NCI-H1092 (cell line): Measurements from ENCODE around the gene FHIT.

Experiments
- DNase-seq: peaks from one replicate; lab custom pipeline; 2025; lab: John Stamatoyannopoulos, UW

Gene FHIT

GRCh38 chr3:59877263-59878037 is 1373.8 kb downstream of the FHIT start:
- no peak for DNase-seq

- no peak for DNase-seq
These were observed 1374.7 kb downstream of the FHIT start for GRCh38 chr3:59876533-59877062.

DNA sequence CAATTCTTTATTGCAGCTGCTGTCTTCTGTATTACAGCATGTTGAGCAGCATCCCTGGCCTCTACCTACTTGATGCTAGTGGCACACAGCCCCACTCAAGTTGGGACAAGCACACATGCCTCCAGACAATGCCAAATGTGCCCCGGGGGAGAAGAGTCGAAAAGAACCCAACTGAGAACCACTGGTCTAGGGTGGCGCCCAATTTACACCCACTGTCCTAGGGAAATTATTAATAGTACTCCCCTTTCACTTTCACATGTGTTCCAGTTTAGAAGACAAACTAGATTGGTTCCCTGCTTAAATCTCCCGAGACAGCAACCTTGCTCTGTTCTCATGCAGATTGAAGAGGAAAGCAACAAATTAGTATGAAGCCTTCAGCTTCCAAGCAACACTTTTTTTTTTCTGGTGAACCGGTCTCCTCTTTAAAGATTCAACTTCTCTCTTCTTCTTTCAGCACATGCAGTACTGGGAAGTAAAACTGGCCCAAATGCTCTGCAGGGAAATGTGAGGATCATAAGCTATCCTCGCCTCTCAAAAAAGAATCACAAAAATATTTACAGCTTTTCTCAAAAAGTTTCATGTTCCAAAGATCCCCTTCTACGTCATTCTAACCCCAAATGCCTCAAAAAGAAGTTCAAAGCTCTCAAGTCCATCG is 1377.5 kb downstream of the FHIT start:
- DNase-seq, result no peak

DNA sequence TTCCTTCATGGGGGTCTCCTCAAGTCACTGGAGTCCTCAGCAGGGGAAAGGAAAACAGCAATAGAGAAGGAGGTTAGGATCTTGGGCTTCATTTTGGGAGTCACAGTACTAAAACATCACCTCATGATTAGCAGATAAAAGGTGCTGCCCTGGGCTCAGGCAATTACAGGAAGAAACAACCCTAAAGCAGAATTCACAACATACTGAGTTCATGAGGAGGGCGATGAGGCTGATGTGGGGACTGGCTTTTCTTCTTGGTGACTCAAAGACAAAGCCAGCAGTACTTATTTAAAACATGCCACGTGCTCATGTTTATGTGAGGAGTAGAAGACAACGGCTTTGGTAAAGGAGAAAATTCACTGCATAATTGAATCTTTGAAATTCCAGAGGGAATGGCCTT is 1379.1 kb downstream of the FHIT start:
- DNase-seq, result no peak

- DNase-seq, result no peak
These were observed 1383.9 kb downstream of the FHIT start for GRCh38 chr3:59867185-59868002.

DNA sequence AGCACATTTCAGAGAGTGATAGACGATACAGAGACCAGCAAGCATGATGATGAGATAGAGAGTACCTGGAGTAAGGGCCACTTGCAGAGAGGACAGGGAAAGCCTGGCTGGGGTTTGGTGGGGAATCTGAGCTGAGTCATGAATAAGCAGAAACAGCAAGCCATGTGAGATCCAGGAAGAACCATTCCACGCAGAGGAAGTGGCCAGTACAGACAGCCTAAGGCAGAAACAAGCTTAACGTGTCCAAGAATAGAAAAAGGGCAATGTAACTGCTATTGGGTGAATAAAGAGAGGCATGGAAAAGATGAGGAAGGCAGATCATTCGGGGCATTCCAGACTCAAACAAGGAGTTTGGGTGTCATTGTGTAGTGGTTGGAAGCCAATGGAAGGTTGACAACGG is 1385.2 kb downstream of the FHIT start:
- no peak for DNase-seq

- DNase-seq, result no peak
These were observed 1385.9 kb downstream of the FHIT start for GRCh38 chr3:59865351-59865750.

- no peak for DNase-seq
These were observed 1388.6 kb downstream of the FHIT start for GRCh38 chr3:59862686-59863085.

GRCh38 chr3:59857589-59858346 is 1393.5 kb downstream of the FHIT start:
- DNase-seq, result peak; percentile 70

DNA sequence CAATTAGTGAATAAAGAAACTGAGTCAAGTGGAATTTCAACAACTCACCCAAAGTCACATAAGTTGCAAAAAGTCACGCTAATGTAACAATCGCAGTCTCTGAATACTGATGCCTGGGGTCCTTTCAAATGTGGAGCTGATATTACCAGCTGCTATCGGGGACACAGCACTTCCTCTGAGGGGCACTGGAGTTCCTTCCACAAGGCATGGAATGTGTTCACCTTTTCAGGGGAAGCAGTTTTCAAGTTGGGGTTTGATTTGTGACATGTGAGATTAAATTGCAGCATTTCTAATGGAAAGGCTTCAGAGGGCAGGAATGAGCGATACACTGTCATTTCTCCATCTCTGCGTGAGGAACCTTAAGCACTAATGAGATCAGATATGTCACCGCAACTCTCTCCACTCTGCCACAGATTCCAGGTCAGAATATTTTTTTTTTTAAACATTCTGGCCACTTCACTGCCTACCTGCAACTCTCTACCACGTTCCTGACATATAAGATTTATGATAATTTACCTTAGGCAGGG is 1394.3 kb downstream of the FHIT start:
- no peak for DNase-seq

DNA sequence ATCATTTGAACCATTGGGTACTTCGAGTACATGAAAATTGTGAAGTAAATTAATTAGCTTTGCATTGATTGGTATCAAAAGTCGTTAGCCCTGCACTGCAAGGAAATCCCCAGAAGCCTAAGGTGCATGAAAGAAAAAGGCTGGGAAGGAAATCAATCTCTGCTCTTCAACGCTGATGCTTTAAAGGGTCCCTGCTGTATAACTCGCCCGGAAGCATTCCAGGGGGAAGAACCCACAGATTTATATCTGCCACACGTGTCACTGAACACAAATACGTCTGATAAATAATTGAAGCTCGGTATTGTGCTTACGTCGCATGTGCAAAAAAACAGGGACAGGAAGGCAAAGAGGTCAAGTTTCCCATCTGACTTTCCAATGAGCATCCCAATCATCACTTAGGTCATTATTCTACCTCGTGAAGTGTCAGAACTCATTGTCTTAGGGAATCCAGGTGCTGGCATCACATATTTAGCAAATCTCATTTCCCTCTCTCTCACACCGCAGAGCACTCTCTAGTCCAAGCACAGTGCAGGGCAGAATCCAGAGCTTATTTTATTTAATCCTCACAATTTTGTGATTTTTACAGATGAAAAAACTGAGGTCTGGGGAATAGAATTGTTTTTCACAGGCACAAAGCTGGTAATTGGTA is 1397.1 kb downstream of the FHIT start:
- no peak for DNase-seq

DNA sequence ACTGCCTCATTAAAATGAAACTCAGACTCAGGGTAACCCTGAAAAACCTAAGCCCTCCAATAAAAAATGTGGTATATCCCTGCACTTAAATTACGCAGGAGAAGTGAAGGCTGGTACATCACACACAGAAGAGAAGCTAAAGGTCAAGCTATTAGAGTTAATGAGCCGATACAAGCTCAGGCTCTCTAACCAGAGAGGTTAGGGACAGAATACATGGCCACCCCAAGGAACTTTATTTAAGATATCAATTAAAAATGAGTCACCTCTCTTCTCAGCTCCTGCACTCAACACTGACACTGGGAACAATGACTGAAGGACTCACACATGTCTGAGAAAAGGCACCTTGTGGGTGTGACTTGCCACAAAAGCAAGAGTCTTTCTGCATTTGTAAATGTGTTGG is 1400.8 kb downstream of the FHIT start:
- DNase-seq, result no peak

- no peak for DNase-seq
These were observed 1405.9 kb downstream of the FHIT start for GRCh38 chr3:59845386-59845785.

GRCh38 chr3:59843821-59844220 is 1407.4 kb downstream of the FHIT start:
- DNase-seq, result no peak

- no peak for DNase-seq
These were observed 1411.3 kb downstream of the FHIT start for GRCh38 chr3:59839810-59840515.

GRCh38 chr3:59839283-59839682 is 1412.0 kb downstream of the FHIT start:
- DNase-seq, result no peak

DNA sequence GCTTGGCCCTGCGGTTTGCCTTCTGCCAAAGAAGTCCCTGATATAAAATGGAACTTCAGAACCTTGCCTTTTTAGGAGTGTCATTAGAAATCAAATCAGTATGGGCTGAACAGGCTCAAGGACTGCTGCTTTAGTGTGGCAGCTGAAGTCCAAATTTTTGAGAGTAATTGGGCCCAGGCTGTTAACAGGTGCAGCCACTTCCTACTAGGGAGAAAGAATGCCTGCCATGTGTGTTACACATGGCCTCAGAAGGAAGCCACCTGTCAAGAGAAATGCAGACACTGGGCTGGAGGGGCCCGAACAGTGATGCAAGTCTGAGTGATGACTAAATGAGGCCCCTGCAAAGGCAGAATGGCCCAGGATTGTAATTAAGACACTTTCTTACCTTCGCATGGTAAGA is 1414.7 kb downstream of the FHIT start:
- no peak for DNase-seq

- no peak for DNase-seq
These were observed 1418.5 kb downstream of the FHIT start for GRCh38 chr3:59832702-59833101.

DNA sequence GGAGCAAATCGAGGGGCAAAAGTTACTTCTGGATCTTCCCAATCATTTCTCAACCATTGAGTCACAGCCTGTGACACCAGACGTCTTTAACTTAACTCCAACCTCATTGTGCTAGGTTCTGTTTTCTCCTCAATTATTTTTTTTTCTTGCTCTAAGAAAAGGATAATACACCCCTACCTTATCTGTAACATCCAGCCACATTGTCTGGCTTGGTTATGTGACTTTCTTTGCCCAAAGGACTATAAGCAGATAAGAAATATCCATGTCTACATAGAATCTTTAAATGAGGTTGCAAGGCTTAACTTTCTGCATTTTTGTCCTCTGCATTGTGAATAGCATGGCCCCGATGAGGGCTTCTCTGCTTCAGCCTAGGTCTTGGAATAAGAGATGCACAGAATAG is 1419.0 kb downstream of the FHIT start:
- DNase-seq, result no peak

DNA sequence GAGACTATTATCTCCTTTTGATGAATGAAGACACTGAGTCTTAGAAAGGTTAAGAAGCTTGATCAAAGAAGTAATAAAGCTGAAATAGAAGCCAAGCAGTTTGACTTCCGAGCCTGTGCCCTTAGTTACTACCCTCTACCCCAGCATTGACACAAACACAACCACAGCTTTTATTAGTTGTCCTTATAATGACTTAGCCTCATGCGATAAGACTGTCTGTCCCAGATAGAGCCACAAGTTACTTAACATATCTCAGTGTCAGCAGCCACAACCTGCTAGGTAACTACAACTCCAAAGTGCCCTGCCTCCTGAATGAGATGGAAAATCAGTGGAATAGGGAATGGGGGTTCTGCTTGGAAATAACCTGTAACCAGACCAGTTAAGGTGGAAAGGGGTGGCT is 1419.9 kb downstream of the FHIT start:
- DNase-seq, result no peak
